Measurements from ENCODE around the gene KLHL29. TPM values are rescaled to one million over a fixed set of nuclear protein-coding genes. Genes with fewer than 3 reads are reported as not detected.

The KLHL29 gene
- total RNA-seq, 1 donor from 2014 or later: 8.4 TPM

- Mint-ChIP-seq H3K27ac (ENCODE audit: unreplicated experiment) (peak overlapping the region; percentile 1), H3K4me3 (peak overlapping the region; percentile 46), H3K4me1 (peaks cover 66% of the 10 kb centered on the region), H3K9me3 (no peaks in the 10 kb centered on the region), H3K36me3 (ENCODE audit: low read depth) (no peaks in the 10 kb centered on the region), H3K27me3 (ENCODE audit: low read depth) (no peaks in the 10 kb centered on the region)
- TF ChIP-seq CTCF (conservative IDR thresholded peaks at IDR 0.05): no peak
- no peak for DNase-seq (ENCODE audit: low read depth, low spot score)
These were observed 69.6 kb downstream of the KLHL29 start for GRCh38 chr2:23454501-23455120.

GRCh38 chr2:23456396-23456795 lies 71.4 kb downstream of the KLHL29 start:
- H3K27ac Mint-ChIP-seq (ENCODE audit: unreplicated experiment): no peak overlapping the region
- no peak for DNase-seq (ENCODE audit: low read depth, low spot score)
- H3K4me1 Mint-ChIP-seq: peaks cover 48% of the 10 kb centered on the region
- TF ChIP-seq CTCF (conservative IDR thresholded peaks at IDR 0.05): no peak
- no peak overlapping the region for H3K4me3 Mint-ChIP-seq
- H3K36me3 Mint-ChIP-seq (ENCODE audit: low read depth): no peaks in the 10 kb centered on the region
- no peaks in the 10 kb centered on the region for H3K27me3 Mint-ChIP-seq (ENCODE audit: low read depth)
- H3K9me3 Mint-ChIP-seq: no peaks in the 10 kb centered on the region

GRCh38 chr2:23456881-23457760 lies 72.1 kb downstream of the KLHL29 start:
- TF ChIP-seq CTCF (conservative IDR thresholded peaks at IDR 0.05): no peak
- peak overlapping the region; percentile 68 for H3K27ac Mint-ChIP-seq (ENCODE audit: unreplicated experiment)

GRCh38 chr2:23457990-23458682 lies 73.2 kb downstream of the KLHL29 start:
- Mint-ChIP-seq H3K4me3 (no peak overlapping the region), H3K4me1 (peaks cover 32% of the 10 kb centered on the region), H3K9me3 (no peaks in the 10 kb centered on the region), H3K27ac (ENCODE audit: unreplicated experiment) (no peak overlapping the region), H3K36me3 (ENCODE audit: low read depth) (no peaks in the 10 kb centered on the region), H3K27me3 (ENCODE audit: low read depth) (no peaks in the 10 kb centered on the region)
- no peak for TF ChIP-seq CTCF (conservative IDR thresholded peaks at IDR 0.05)
- no peak for DNase-seq (ENCODE audit: low read depth, low spot score)

More at GRCh38 chr2:23456881-23457760, 72.1 kb downstream of the KLHL29 start:
- peaks cover 42% of the 10 kb centered on the region for H3K4me1 Mint-ChIP-seq
- DNase-seq (ENCODE audit: low read depth, low spot score): no peak
- H3K4me3 Mint-ChIP-seq: no peak overlapping the region
- no peaks in the 10 kb centered on the region for H3K9me3 Mint-ChIP-seq
- H3K36me3 Mint-ChIP-seq (ENCODE audit: low read depth): no peaks in the 10 kb centered on the region
- no peaks in the 10 kb centered on the region for H3K27me3 Mint-ChIP-seq (ENCODE audit: low read depth)

- no peak overlapping the region for H3K27ac Mint-ChIP-seq (ENCODE audit: unreplicated experiment)
- no peak for DNase-seq (ENCODE audit: low read depth, low spot score)
- no peak overlapping the region for H3K4me3 Mint-ChIP-seq
- TF ChIP-seq CTCF (conservative IDR thresholded peaks at IDR 0.05): no peak
- H3K36me3 Mint-ChIP-seq (ENCODE audit: low read depth): no peaks in the 10 kb centered on the region
- H3K4me1 Mint-ChIP-seq: peaks cover 23% of the 10 kb centered on the region
- H3K27me3 Mint-ChIP-seq (ENCODE audit: low read depth): no peaks in the 10 kb centered on the region
- H3K9me3 Mint-ChIP-seq: no peaks in the 10 kb centered on the region
These were observed 74.1 kb downstream of the KLHL29 start for GRCh38 chr2:23459032-23459431.
